OCI-M1 (cell line): ENCODE measurements around the gene EYS.

ENCODE experiments used
- DNase-seq: peaks from one replicate; lab custom pipeline; 2025; lab: John Stamatoyannopoulos, UW

Gene EYS

DNA sequence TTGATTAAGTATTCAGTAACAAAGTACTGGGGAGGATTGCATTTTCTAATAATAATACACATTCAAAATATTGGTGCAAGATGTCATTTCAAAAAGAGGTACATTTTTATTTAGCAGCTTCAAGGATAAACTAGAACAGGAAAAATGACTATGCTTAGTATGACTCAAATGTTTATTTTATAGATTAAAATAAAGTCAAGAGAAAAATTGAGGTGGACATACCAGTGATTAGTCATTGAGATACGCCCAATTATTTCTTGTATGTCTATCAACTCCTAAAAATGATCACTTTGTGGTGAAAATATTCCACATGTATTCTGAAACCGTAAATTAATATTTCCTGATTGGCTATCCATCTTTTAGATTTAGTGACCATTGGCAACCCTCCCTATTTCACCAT lies 1974.7 kb downstream of the EYS start:
- no peak for DNase-seq

DNA sequence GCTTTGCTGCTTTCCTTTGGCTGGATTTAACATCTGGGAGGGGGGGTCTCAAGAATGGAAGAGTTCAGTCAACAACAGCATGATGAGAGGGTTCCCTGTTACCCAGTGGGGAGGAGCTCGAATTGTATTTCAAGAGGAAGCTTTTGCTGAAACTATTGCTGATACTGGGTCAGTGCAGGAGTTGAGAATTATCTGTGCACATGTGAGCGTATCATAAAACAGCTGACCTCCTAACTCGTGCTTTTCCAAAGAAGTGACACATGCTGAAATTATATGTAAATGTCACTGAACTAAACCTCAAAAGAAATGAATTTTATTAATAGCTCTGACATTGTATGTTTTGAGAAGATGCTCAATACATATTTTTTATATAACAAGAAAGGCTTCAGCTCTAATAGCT lies 1975.1 kb downstream of the EYS start:
- no peak for DNase-seq

DNA sequence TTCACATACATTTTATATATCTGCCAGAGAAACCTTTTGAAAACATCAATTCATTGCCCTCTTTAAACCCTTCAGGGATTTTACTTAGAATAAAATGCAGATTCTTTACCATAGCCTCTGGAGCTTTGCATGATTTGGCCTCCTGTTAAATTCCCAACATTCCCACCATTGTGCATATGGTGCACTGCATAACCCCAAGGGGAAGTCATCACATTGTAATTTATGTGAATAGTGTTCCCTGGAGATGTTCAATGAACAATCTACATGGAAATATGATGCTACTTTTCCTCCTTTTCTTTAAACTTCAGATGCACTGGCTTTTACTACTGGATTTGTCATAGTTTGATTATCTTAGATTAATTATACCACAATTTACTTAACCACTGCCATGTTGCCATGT lies 1976.7 kb downstream of the EYS start:
- no peak for DNase-seq

DNA sequence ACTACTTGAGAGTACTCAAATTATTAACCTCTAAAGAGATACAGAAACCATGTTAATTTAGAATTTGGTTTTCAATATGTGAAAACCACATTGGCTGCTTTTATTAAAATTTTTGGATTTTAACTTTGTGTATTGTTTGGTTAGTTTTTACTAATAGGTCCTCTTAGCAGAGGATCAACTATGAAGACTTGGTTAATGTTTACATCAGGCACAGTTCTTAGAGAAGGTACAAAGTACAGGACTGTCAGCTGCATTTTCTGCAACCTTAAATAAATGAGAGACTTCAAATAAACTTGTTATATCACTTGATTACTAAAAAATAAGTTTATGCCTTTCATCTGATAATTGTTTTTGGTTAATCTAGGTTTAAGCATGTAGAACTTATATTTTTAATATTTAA lies 1982.3 kb downstream of the EYS start:
- DNase-seq: no peak

GRCh38 chr6:63721181-63721580 lies 1985.8 kb downstream of the EYS start:
- DNase-seq: no peak

GRCh38 chr6:63716169-63716568 lies 1990.9 kb downstream of the EYS start:
- DNase-seq: no peak

- DNase-seq: no peak
Measured at GRCh38 chr6:63714091-63714490, 1992.9 kb downstream of the EYS start.

DNA sequence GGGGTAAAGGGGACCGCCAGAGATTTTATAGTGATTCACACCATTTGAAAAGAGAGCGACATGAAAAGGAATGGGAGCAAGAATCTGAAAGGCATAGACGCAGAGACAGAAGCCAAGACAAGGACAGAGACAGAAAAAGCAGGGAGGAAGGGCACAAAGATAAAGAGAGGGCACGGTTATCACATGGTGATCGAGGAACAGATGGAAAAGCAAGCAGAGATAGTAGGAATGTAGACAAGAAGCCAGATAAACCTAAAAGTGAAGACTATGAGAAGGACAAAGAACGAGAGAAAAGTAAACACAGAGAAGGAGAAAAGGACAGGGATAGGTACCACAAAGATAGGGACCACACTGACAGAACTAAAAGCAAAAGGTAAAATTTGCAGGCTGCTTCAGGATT lies 1993.7 kb downstream of the EYS start:
- DNase-seq: no peak

DNA sequence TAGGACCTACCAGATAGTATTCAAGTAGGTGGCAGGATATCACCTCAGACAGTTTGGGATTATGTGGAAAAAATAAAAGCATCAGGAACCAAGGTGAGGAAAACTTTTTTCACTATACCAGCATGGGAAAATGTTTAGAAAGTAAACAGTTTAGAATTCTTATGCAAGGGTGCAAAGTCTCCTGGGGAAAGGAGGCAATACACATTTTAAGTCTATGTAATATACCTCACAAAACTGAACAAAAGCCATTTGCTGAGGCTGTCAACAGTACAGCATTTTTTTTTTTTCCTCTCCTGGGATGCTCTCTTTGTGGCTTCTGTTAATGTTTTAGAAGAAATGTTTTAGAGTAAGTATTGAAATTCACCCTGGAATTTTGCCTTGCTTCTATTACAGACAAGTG lies 1997.9 kb downstream of the EYS start:
- DNase-seq: no peak

- DNase-seq: no peak
Measured at GRCh38 chr6:63708631-63709030, 1998.4 kb downstream of the EYS start.

GRCh38 chr6:63706630-63707029 lies 2000.4 kb downstream of the EYS start:
- no peak for DNase-seq

DNA sequence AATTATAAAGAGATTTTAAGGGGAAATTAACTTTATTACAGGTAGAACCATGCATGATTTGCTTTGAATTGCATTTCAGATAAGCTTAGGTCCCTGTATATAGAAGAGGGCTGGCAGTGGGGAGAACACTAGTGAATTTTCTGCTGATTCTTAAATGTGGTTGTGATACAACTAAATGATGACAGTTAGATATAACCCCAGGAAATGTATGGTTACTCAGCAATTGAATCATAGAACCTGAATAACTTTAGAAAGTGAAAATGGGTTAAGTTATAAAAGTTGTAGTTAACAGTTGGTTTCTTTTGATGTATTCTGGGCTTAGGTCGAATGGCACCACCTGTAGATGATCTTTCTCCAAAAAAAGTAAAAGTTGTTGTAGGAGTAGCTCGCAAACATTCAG lies 2001.3 kb downstream of the EYS start:
- DNase-seq: no peak

DNA sequence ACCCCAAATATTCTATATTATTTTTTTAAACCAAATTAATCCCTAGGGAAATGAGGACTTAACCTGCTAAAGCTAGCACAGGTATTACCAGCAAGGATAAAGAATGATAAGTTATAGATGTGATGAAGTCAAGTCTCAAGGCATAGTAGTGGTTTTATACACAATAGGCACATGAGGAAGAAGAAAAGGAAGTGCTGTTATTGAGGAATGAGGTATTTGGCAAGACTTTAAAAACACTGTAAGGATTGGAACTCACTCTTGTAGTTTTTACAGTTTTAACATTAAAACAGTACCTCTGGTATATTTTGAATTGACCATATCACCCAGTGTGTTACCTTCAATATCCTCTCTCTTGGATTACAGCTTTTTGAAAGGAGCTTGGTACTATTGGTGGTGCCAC lies 2016.8 kb downstream of the EYS start:
- DNase-seq: no peak

- peak; percentile 37 for DNase-seq
Measured at GRCh38 chr6:63689421-63689820, 2017.6 kb downstream of the EYS start.

- DNase-seq: no peak
Measured at GRCh38 chr6:63685446-63686379, 2021.3 kb downstream of the EYS start.

DNA sequence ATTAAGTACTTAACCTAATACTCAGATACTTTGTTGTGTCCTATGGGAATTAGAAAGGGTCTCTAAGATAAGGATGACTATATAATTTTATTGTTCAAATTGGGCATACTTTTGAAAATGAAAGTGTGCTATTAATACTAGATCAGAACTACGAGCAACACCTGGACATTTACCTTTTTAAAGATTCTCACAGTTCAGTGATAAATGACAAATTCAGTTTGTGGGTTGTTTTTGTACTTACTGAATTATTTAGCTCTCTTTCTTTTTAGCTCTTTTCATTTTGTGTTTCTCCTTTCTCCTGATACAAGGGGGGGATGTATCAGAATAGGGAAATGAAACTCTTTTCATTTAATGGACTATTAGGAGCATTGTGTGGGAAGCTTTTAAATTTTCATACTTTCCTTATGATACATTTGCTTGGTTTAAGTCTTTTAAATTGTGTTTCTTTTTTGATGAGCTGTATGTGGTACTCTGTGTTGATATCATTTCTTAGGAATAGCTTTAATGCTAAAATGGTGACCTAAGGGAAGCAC lies 2023.9 kb downstream of the EYS start:
- no peak for DNase-seq

DNA sequence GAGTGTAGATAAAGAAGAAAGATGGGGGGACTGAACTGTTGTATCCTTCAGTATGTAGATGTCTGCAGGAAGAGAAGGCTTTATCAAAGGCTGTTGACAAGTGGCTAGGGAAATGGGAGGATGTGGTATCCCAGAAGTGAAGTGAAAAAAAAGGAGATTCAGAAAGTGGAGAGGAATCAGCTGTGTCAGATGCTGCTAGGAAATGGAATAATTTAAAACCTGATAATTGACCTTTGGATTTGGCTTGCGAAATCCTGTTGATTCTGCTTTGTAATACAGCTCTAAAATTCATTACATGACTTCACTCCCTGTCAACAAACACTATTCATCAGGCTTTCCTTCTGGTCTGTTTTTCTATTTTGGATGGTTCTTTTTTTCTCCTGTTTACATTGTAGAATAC lies 2029.7 kb downstream of the EYS start:
- peak; percentile 28 for DNase-seq

DNA sequence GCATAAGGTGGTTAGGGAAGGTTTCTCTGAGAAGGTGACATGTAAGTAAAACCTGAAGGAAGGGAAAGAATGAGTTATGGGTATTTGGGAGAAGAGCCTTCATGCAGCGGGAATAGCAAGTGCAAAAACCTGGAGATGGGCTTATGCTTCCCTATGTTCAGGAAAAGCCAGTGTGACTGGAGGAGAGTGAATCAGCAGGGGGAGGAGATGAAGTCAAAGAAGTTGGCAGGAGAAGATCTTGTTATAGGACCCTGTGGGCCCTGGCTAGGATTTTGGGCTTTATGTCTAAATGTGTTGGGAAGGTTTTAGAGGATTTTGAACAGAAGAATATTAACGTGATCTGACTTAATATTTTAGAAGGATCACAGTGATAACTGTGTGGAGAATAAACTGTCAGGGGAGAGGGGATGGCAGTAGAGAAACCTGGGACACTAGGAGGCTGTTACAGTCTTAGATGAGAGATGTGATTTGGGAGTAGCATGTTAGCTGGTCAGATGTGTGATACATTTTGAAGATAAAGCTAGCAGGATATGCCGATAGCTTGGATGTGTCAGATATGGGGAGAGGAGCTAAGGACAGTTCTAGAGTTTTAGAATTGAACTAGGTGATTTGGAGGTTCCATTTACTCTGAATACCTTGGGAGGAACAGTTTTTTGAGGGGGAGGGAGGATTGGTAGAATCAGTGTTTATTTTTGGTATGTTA lies 2030.5 kb downstream of the EYS start:
- DNase-seq: no peak

GRCh38 chr6:63675138-63675537 lies 2031.9 kb downstream of the EYS start:
- DNase-seq: no peak

- no peak for DNase-seq
Measured at GRCh38 chr6:63674635-63675034, 2032.4 kb downstream of the EYS start.

DNA sequence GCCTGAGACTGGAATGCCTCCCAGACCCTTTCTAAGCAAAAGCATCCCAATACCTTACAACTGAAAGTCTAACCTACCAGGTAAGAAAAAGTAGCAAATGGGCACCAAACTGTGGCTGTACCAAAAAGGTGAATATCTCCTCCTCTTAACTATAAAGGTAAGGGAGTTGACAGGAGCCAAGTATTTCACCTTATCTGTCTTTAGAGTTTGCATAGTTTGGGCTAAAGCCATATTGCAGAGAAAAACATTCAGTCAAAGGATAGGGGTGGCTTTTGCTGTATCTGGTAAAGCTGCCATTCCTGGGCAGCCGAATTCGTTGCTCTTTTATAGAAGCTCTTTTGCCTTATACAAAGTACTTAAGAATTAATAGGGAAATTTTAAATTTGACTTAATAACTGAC lies 2033.3 kb downstream of the EYS start:
- DNase-seq: no peak

- DNase-seq: no peak
Measured at GRCh38 chr6:63672582-63673129, 2034.4 kb downstream of the EYS start.
